PFSK-1 (cell line): ENCODE data around the gene SKI.

Source experiments
- FOXP2 ChIP-seq: optimal IDR thresholded peaks from 2 replicates; pipeline ENCODE3; 2011; ENCODE audit warnings: borderline replicate concordance, control low read depth, inconsistent platforms; ENCODE audit not compliant: insufficient read depth; ENCODE audit errors: extremely low read length, extremely low read depth
- POLR2AphosphoS5 ChIP-seq: IDR thresholded peaks from 2 replicates; pipeline ENCODE4 v1.6.1; 2012; ENCODE audit warnings: low read depth, mild to moderate bottlenecking, control low read depth, low read length, moderate library complexity
- REST ChIP-seq, 2 experiments: IDR thresholded peaks; 2 replicates each; pipeline versions ENCODE4 v1.6.1 to v1.8.0; 2011 to 2012; ENCODE audit warnings: low read depth in 2 of 2, low read length in 2 of 2, control low read depth in 1 of 2, inconsistent platforms in 1 of 2, mild to moderate bottlenecking in 1 of 2, moderate library complexity in 1 of 2; ENCODE audit not compliant: insufficient read depth in 1 of 2
- SIN3A ChIP-seq: IDR thresholded peaks from 2 replicates; pipeline ENCODE4 v1.6.1; 2012; ENCODE audit warnings: mild to moderate bottlenecking, low read length, moderate library complexity, borderline replicate concordance; ENCODE audit not compliant: insufficient read depth
- TAF1 ChIP-seq: IDR thresholded peaks from 2 replicates; pipeline ENCODE4 v1.6.1; 2012; ENCODE audit warnings: low read length, control low read depth, borderline replicate concordance; ENCODE audit not compliant: insufficient read depth

The SKI gene

GRCh38 chr1:2190491-2190976 lies 37.6 kb upstream of the SKI start:
- no peak; the same call in 1 of the 2 replicates for TF ChIP-seq POLR2AphosphoS5
- TF ChIP-seq FOXP2: no peak
- TF ChIP-seq SIN3A: no peak

GRCh38 chr1:2192031-2192995 lies 35.8 kb upstream of the SKI start:
- no peak for TF ChIP-seq FOXP2
- no peak for TF ChIP-seq TAF1
- no peak for TF ChIP-seq SIN3A
- TF ChIP-seq REST (IDR thresholded peaks at IDR 0.05; ENCODE audit: insufficient read depth in 1 of 2, low read depth in 2 of 2, low read length in 2 of 2): no peak
- no peak for TF ChIP-seq POLR2AphosphoS5

GRCh38 chr1:2193514-2194281 lies 34.4 kb upstream of the SKI start:
- no peak for TF ChIP-seq POLR2AphosphoS5
- no peak for TF ChIP-seq REST (IDR thresholded peaks at IDR 0.05; ENCODE audit: insufficient read depth in 1 of 2, low read depth in 2 of 2, low read length in 2 of 2)
- TF ChIP-seq FOXP2: no peak
- no peak for TF ChIP-seq SIN3A
- TF ChIP-seq TAF1: no peak

- TF ChIP-seq REST (IDR thresholded peaks at IDR 0.05; ENCODE audit: insufficient read depth in 1 of 2, low read depth in 2 of 2, low read length in 2 of 2) (no peak), TAF1 (no peak), POLR2AphosphoS5 (no peak), SIN3A (no peak), FOXP2 (no peak)
Observed at GRCh38 chr1:2194319-2194897, 33.7 kb upstream of the SKI start, which contains the start of gene FAAP20. Gene FAAP20 (minus strand): TSS chr1:2194772. CDS start chr1:2194749, 23 bp downstream.

- no peak for TF ChIP-seq TAF1
- peak; percentile 60; the same call in 1 of the 2 replicates for TF ChIP-seq POLR2AphosphoS5
Observed at GRCh38 chr1:2194898-2195673, 33.0 kb upstream of the SKI start.
